ENCODE results near the gene PVALB.

The PVALB gene

DNA sequence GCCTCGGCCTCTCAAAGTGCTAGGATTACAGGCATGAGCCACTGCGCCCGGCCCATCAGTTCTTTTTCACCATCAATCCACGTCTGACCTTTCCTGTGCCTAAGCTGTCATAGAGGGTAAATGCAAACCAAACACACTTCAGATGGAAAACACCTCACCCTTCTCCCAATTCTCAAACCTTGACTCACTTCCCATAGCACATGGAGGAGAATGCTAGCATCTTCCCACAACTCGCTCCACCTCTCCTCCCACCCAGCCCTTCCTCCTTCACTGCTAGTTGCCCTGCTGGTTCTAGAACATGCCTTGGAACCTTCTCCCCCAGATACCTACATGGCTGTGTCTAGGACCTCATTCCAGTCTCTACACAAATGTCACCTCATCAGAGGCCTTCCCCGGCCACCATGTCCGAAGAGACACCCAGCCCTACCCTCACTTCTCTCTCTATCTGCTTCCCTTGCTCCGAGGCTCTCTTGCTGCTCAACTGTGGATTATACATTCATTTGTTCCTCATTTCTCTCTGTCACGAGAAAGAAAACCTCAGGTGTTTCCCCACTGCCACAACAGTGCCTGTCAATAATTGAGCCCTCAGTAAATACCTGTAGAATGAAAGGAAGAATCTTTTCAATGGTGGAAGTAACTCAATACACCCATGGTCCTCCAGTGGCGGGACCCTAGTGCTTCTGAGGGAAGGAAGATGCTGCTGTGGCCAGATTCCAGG is 22.7 kb upstream of the PVALB start:
- no peak overlapping the region for H3K27ac ChIP-seq (ENCODE audit: low read length)
- no peaks in the 10 kb centered on the region for H3K4me1 ChIP-seq (ENCODE audit: insufficient read depth, low read length)
- no peak overlapping the region for H3K9ac ChIP-seq (ENCODE audit: low read depth, low read length)

GRCh38 chr22:36838119-36839030 is 21.5 kb upstream of the PVALB start:
- H3K36me3 ChIP-seq (ENCODE audit: insufficient read depth, low read depth, low read length): no peaks in the 10 kb centered on the region
- no peak overlapping the region for H3K4me3 ChIP-seq (ENCODE audit: low read length)
- H3K27me3 ChIP-seq (ENCODE audit: insufficient read depth, low read length): no peaks in the 10 kb centered on the region
- no peaks in the 10 kb centered on the region for H3K9me3 ChIP-seq (ENCODE audit: insufficient read depth, low read depth, low read length)
- no peak overlapping the region for H3K9ac ChIP-seq (ENCODE audit: low read depth, low read length)
- H3K4me1 ChIP-seq (ENCODE audit: insufficient read depth, low read length): no peaks in the 10 kb centered on the region
- H3K27ac ChIP-seq (ENCODE audit: low read length): no peak overlapping the region

More for the DNA sequence above, 22.7 kb upstream of the PVALB start:
- H3K36me3 ChIP-seq (ENCODE audit: insufficient read depth, low read depth, low read length): no peaks in the 10 kb centered on the region
- H3K9me3 ChIP-seq (ENCODE audit: insufficient read depth, low read depth, low read length): no peaks in the 10 kb centered on the region
- H3K27me3 ChIP-seq (ENCODE audit: insufficient read depth, low read length): no peaks in the 10 kb centered on the region; the same call in 1 of the 2 replicates
- no peak overlapping the region for H3K4me3 ChIP-seq (ENCODE audit: low read length)

DNA sequence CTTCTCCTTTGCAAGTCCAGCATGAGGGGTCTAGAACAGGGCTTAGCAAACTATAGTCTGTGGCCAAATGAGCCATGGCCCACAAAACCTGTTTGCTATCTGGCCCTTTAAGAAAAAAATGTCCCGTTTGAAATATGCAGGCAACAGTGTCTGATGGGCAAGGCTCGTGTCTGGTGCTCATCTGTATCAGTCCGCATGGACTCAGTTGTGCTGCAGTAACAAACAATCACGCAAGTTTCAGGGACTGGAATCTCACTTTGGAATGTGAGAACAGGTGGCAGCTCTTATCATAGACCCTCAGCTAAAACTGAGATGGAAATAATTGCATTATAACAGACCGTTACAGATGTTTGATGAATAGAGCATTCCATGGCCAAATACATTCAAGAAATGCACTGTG is 19.1 kb upstream of the PVALB start:
- H3K27ac ChIP-seq (ENCODE audit: low read length): no peak overlapping the region
- no peaks in the 10 kb centered on the region for H3K36me3 ChIP-seq (ENCODE audit: insufficient read depth, low read depth, low read length)
- H3K4me3 ChIP-seq (ENCODE audit: low read length): no peak overlapping the region
- no peaks in the 10 kb centered on the region for H3K27me3 ChIP-seq (ENCODE audit: insufficient read depth, low read length)
- H3K9me3 ChIP-seq (ENCODE audit: insufficient read depth, low read depth, low read length): no peaks in the 10 kb centered on the region
- no peak overlapping the region for H3K9ac ChIP-seq (ENCODE audit: low read depth, low read length)
- H3K4me1 ChIP-seq (ENCODE audit: insufficient read depth, low read length): no peaks in the 10 kb centered on the region

GRCh38 chr22:36833073-36833472 is 16.2 kb upstream of the PVALB start:
- Histone ChIP-seq H3K4me1 (ENCODE audit: insufficient read depth, low read length) (no peaks in the 10 kb centered on the region), H3K4me3 (ENCODE audit: low read length) (no peak overlapping the region), H3K27ac (ENCODE audit: low read length) (no peak overlapping the region), H3K9ac (ENCODE audit: low read depth, low read length) (no peak overlapping the region), H3K36me3 (ENCODE audit: insufficient read depth, low read depth, low read length) (no peaks in the 10 kb centered on the region), H3K9me3 (ENCODE audit: insufficient read depth, low read depth, low read length) (no peaks in the 10 kb centered on the region), H3K27me3 (ENCODE audit: insufficient read depth, low read length) (no peaks in the 10 kb centered on the region)

GRCh38 chr22:36831717-36832116 is 14.9 kb upstream of the PVALB start:
- H3K4me3 ChIP-seq (ENCODE audit: low read length): no peak overlapping the region
- no peak overlapping the region for H3K9ac ChIP-seq (ENCODE audit: low read depth, low read length)
- no peaks in the 10 kb centered on the region for H3K27me3 ChIP-seq (ENCODE audit: insufficient read depth, low read length)
- no peaks in the 10 kb centered on the region for H3K9me3 ChIP-seq (ENCODE audit: insufficient read depth, low read depth, low read length)
- no peaks in the 10 kb centered on the region for H3K4me1 ChIP-seq (ENCODE audit: insufficient read depth, low read length)
- H3K27ac ChIP-seq (ENCODE audit: low read length): no peak overlapping the region
- H3K36me3 ChIP-seq (ENCODE audit: insufficient read depth, low read depth, low read length): no peaks in the 10 kb centered on the region

GRCh38 chr22:36831206-36831605 is 14.4 kb upstream of the PVALB start:
- Histone ChIP-seq H3K27ac (ENCODE audit: low read length) (no peak overlapping the region), H3K4me3 (ENCODE audit: low read length) (no peak overlapping the region), H3K36me3 (ENCODE audit: insufficient read depth, low read depth, low read length) (no peaks in the 10 kb centered on the region), H3K4me1 (ENCODE audit: insufficient read depth, low read length) (no peaks in the 10 kb centered on the region), H3K9ac (ENCODE audit: low read depth, low read length) (no peak overlapping the region), H3K27me3 (ENCODE audit: insufficient read depth, low read length) (no peaks in the 10 kb centered on the region), H3K9me3 (ENCODE audit: insufficient read depth, low read depth, low read length) (no peaks in the 10 kb centered on the region)

DNA sequence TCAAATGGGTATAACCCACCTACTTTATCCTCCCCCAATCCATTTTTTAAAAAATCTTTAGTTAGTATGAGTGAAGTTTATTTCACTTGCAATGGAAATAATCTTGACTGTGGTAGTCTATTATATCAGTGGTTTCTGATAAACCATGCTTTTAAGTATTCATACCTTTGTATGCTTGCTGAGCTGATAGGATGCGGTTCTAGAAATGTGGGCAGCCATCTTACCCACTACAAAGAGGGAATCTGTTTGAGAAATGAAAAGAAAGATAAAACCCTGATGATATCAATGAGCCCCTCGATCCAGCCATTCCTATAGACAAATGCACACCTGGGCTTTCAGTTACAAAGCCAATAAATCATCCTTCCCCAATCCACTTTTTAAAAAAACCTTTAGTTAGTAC is 13.8 kb upstream of the PVALB start:
- no peaks in the 10 kb centered on the region for H3K9me3 ChIP-seq (ENCODE audit: insufficient read depth, low read depth, low read length)
- H3K9ac ChIP-seq (ENCODE audit: low read depth, low read length): no peak overlapping the region
- no peak overlapping the region for H3K27ac ChIP-seq (ENCODE audit: low read length)
- no peaks in the 10 kb centered on the region for H3K4me1 ChIP-seq (ENCODE audit: insufficient read depth, low read length)
- no peaks in the 10 kb centered on the region for H3K36me3 ChIP-seq (ENCODE audit: insufficient read depth, low read depth, low read length)
- H3K4me3 ChIP-seq (ENCODE audit: low read length): no peak overlapping the region
- H3K27me3 ChIP-seq (ENCODE audit: insufficient read depth, low read length): no peaks in the 10 kb centered on the region

GRCh38 chr22:36829370-36830002 is 12.7 kb upstream of the PVALB start:
- Histone ChIP-seq H3K27ac (ENCODE audit: low read length) (no peak overlapping the region), H3K9me3 (ENCODE audit: insufficient read depth, low read depth, low read length) (no peaks in the 10 kb centered on the region), H3K4me1 (ENCODE audit: insufficient read depth, low read length) (no peaks in the 10 kb centered on the region), H3K27me3 (ENCODE audit: insufficient read depth, low read length) (no peaks in the 10 kb centered on the region), H3K4me3 (ENCODE audit: low read length) (no peak overlapping the region), H3K9ac (ENCODE audit: low read depth, low read length) (no peak overlapping the region), H3K36me3 (ENCODE audit: insufficient read depth, low read depth, low read length) (no peaks in the 10 kb centered on the region)

- H3K36me3 ChIP-seq (ENCODE audit: insufficient read depth, low read depth, low read length): no peaks in the 10 kb centered on the region
- no peak overlapping the region for H3K9ac ChIP-seq (ENCODE audit: low read depth, low read length)
- no peaks in the 10 kb centered on the region for H3K4me1 ChIP-seq (ENCODE audit: insufficient read depth, low read length)
- H3K4me3 ChIP-seq (ENCODE audit: low read length): no peak overlapping the region
- no peaks in the 10 kb centered on the region for H3K27me3 ChIP-seq (ENCODE audit: insufficient read depth, low read length)
- H3K27ac ChIP-seq (ENCODE audit: low read length): no peak overlapping the region
- H3K9me3 ChIP-seq (ENCODE audit: insufficient read depth, low read depth, low read length): no peaks in the 10 kb centered on the region
These were observed 12.0 kb upstream of the PVALB start for GRCh38 chr22:36828815-36829214.

GRCh38 chr22:36826262-36826661 is 9.4 kb upstream of the PVALB start:
- no peak overlapping the region for H3K9ac ChIP-seq (ENCODE audit: low read depth, low read length)
- no peaks in the 10 kb centered on the region for H3K36me3 ChIP-seq (ENCODE audit: insufficient read depth, low read depth, low read length)

DNA sequence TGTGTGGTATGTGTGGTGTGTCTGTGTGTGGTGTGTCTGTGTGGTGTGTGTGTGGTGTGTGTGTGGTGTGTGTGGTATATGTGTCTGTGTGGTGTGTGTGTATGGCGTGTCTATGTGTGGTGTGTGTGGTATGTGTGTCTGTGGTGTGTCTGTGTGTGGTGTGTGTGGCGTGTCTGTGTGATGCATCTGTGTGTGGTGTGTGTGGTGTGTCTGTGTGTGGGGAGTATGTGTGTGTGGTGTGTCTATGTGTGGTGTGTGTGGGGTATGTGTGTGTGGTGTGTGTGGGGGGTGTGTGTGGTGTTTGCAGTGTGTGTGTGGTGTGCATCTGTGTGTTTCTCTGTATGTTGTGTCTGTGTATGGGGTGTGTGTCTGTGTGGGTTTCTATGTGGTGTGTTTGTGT is 7.8 kb upstream of the PVALB start:
- peaks cover 10% of the 10 kb centered on the region for H3K27me3 ChIP-seq (ENCODE audit: insufficient read depth, low read length)
- no peaks in the 10 kb centered on the region for H3K36me3 ChIP-seq (ENCODE audit: insufficient read depth, low read depth, low read length)
- no peaks in the 10 kb centered on the region for H3K9me3 ChIP-seq (ENCODE audit: insufficient read depth, low read depth, low read length)
- H3K4me1 ChIP-seq (ENCODE audit: insufficient read depth, low read length): peaks cover 6% of the 10 kb centered on the region; the same call in 1 of the 2 replicates
- H3K9ac ChIP-seq (ENCODE audit: low read depth, low read length): no peak overlapping the region
- no peak overlapping the region for H3K4me3 ChIP-seq (ENCODE audit: low read length)
- no peak overlapping the region for H3K27ac ChIP-seq (ENCODE audit: low read length)

More at GRCh38 chr22:36826262-36826661, 9.4 kb upstream of the PVALB start:
- no peak overlapping the region for H3K4me3 ChIP-seq (ENCODE audit: low read length)
- peaks cover 6% of the 10 kb centered on the region; the same call in 1 of the 2 replicates for H3K4me1 ChIP-seq (ENCODE audit: insufficient read depth, low read length)
- H3K27me3 ChIP-seq (ENCODE audit: insufficient read depth, low read length): no peaks in the 10 kb centered on the region
- no peak overlapping the region for H3K27ac ChIP-seq (ENCODE audit: low read length)
- H3K9me3 ChIP-seq (ENCODE audit: insufficient read depth, low read depth, low read length): no peaks in the 10 kb centered on the region
